CD4-positive, alpha-beta T cell treated with Interleukin-12 subunit alpha and Interleukin-12 subunit beta, for 1 hour (primary cell): Measurements from ENCODE around the gene CCDC174.
A peak's percentile ranks its signal among the peaks of the same experiment; 100 is the strongest.
"Not testable (repeated sequence)": the region's sequence is repeated elsewhere in the genome, so short reads cannot be mapped to it uniquely, and the experiment has no call there.

Source experiments
- DNase-seq: peaks from one replicate; pipeline ENCODE4 v3.0.0-alpha.2; 2020

Gene CCDC174

GRCh38 chr3:14627815-14628214 lies 23.7 kb upstream of the CCDC174 start:
- no peak for DNase-seq

- no peak for DNase-seq
These were observed 23.2 kb upstream of the CCDC174 start for GRCh38 chr3:14628406-14628805.

GRCh38 chr3:14630404-14631100 lies 21.0 kb upstream of the CCDC174 start:
- no peak for DNase-seq

GRCh38 chr3:14631101-14631497 lies 20.5 kb upstream of the CCDC174 start:
- DNase-seq, result no peak

GRCh38 chr3:14631687-14632441 lies 19.7 kb upstream of the CCDC174 start:
- DNase-seq, result no peak

GRCh38 chr3:14632442-14632930 lies 19.1 kb upstream of the CCDC174 start:
- no peak for DNase-seq

- no peak for DNase-seq
These were observed 18.1 kb upstream of the CCDC174 start for GRCh38 chr3:14633417-14633816.

- DNase-seq, result peak; percentile 61
These were observed 17.6 kb upstream of the CCDC174 start for GRCh38 chr3:14633819-14634424.

GRCh38 chr3:14634763-14635400 lies 16.7 kb upstream of the CCDC174 start:
- DNase-seq, result no peak

GRCh38 chr3:14636496-14637087 lies 15.0 kb upstream of the CCDC174 start:
- DNase-seq, result no peak

GRCh38 chr3:14640157-14640562 lies 11.4 kb upstream of the CCDC174 start:
- no peak for DNase-seq

- no peak for DNase-seq
These were observed 10.8 kb upstream of the CCDC174 start for GRCh38 chr3:14640734-14641133.

- DNase-seq, result no peak
These were observed 10.2 kb upstream of the CCDC174 start for GRCh38 chr3:14641346-14641745.

GRCh38 chr3:14645453-14645852 lies 6.1 kb upstream of the CCDC174 start:
- no peak for DNase-seq

GRCh38 chr3:14646131-14646573 lies 5.4 kb upstream of the CCDC174 start:
- DNase-seq, result no peak

- no peak for DNase-seq
These were observed 4.8 kb upstream of the CCDC174 start for GRCh38 chr3:14646589-14647413.

GRCh38 chr3:14647976-14648955 lies 3.3 kb upstream of the CCDC174 start:
- DNase-seq, result no peak

GRCh38 chr3:14649466-14649865 lies 2.1 kb upstream of the CCDC174 start:
- no peak for DNase-seq

- no peak for DNase-seq
These were observed 1.4 kb upstream of the CCDC174 start for GRCh38 chr3:14650193-14650592.

GRCh38 chr3:14652360-14652907 lies 872 bp downstream of the CCDC174 start:
- DNase-seq, result not testable (repeated sequence)
